Posterior cingulate gyrus (tissue), 11 donors: ENCODE data around the gene ARHGAP28.
"Not testable (repeated sequence)": the region's sequence is repeated elsewhere in the genome, so short reads cannot be mapped to it uniquely, and the experiment has no call there.

Source experiments
- DNase-seq, 10 donors: peaks; one replicate each; pipeline versions ENCODE4 v3.0.0 to v3.0.0-alpha.2; 2020 to 2021; ENCODE audit warnings: mixed read lengths in 3 of 10
- intact Hi-C: fragments of 100-400 bp; cut with DNase I; formaldehyde crosslinking; loops from one replicate; pipeline ENCODE4 v1.15.1; 2023

ARHGAP28 gene

DNA sequence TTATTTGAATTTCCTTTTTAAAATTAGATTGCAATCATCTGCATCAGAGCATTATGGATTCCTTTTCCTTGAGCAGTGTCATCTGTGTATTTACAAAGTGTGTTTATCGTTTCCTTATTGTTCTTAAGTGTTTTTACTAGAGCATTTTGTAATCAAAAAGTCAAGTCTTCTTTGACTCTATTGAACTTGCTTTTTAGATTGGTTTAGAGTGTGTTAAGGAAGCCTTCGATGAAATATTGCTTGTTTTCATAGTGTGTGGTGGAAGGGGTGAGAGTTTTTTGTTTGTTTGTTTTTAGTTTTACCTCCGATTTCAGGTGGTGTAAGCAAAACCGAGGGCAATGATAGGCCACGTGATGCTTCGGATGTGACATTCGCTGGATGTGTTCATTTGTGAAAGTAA is 45.7 kb downstream of the ARHGAP28 start:
- intact Hi-C loops: no loop called here
- DNase-seq: no peak

DNA sequence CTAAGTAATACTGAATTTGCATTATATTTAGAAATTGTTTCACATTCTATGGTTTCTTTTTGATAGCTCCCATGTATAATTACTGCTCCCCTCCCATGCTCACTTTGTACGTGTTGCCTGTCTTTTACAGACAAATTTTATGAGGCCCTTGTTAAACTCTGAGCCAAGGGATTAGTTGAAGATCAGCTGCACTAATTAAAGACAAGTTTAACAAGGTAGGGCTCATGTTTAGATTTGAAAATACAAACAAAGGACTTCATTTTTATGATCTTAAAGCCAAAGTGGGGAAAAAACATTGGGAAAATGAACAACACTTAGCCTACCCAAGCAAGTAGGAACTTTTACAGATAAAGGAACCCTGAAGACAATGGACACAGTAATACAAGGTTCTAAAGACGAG is 46.2 kb downstream of the ARHGAP28 start:
- no peak for DNase-seq

DNA sequence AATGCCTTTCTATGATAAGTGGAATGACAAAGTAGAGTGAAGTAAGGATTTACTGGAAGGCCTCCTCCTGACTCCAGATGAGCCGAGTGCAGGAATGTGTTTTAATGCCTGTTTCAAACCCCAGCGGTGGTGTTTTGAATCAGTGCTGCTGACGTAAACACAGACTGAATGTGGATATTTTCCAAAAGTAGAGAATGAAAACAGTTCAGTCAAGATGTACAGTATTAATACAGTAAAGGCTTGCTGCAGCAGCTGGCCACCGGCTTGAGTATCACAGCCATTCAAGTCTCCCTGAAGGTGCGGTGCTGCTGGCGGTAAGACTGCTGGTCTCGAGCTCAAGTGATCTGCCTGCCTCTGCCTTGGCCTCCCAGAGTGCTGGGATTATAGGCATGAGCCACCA is 46.7 kb downstream of the ARHGAP28 start:
- intact Hi-C loops: no loop called here
- DNase-seq: no peak

More for the DNA sequence above, 46.2 kb downstream of the ARHGAP28 start:
- intact Hi-C loops: no loop called here

GRCh38 chr18:6777509-6777908 is 48.0 kb downstream of the ARHGAP28 start:
- DNase-seq: no peak

DNA sequence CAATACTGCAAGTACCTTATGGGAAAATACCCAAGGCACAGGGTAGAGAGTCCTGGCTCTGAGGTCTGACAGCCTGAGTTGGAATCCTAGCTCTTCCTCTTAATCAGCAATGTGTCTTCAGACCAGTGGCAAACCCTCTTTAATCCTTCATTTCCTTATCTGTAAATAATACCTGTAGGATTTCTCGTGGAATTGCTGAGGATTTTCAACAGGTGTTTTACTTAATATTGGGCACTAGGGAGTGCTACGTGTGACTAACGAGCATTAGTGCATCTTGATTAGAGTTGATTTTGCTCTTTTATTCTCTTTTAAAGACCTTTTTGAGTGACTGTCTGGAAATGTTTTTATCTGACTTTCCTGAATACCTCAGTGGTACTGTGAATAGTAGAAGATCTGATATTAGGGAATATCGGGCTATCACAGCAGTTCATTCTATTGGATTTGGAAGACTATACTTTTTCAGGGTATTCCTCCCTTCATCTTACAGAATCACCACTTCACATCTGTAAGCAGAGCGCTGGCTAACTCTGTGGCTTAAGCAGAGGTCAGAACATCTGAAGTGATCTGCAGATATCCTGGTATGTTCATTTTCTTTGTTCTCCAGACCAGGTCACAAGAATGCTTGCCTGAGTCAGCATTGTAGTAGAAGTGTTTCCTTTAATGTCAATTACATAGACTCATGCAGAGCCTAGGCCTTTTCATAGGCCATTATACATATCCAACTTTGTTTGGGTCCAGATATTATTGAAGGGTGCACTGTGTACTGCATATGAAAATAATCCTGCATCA is 49.1 kb downstream of the ARHGAP28 start:
- no peak for DNase-seq
- intact Hi-C loops: no loop called here

More at GRCh38 chr18:6777509-6777908, 48.0 kb downstream of the ARHGAP28 start:
- intact Hi-C loops: no loop called here

- intact Hi-C loops: no loop called here
- peak in 1 of 10 donors; percentile 59 for DNase-seq
These were observed 51.7 kb downstream of the ARHGAP28 start for GRCh38 chr18:6781142-6781714.

DNA sequence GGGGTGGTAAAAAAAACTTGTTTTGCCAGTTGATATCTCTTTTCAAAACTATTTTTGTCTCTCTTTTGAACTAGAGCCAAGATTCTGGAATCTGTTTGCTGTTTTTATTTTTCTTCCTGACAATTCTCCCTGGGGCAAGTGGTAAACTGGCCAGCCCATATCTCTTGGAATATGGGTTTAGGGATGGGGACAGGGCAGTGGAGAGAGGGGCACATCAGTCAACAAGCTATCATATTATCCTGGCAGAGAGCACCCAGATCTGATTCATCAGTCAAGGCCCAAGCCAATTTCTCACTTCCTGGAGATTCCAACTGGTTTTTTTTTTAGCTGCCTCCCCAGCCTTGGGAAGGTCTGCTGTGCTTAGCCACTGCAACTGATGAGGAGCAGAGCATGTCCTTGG is 52.3 kb downstream of the ARHGAP28 start:
- intact Hi-C loops: no loop called here
- no peak for DNase-seq

- no peak for DNase-seq
- intact Hi-C loops: no loop called here
These were observed 53.3 kb downstream of the ARHGAP28 start for GRCh38 chr18:6782861-6783260.

DNA sequence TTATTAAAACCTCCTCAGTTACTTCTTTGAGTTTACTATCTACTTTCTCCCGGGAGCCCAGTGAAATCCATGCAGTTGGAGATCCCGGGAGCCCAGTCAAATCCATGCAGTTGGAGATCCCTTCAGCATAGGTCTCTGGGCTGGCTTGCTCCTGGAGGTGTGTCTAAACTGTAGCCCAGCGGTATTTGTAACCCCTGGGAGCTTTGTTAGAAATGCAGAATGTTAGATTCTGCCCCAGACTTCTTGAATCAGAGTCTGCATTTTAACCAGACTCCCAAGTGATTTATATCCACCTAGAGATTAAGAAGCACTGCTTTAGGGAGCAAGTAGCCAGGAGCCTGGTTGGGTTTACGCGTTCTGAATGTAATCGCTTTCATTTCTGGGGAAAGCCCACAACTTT is 54.5 kb downstream of the ARHGAP28 start:
- intact Hi-C loops: no loop called here

GRCh38 chr18:6785001-6785400 is 55.5 kb downstream of the ARHGAP28 start:
- DNase-seq: no peak
- intact Hi-C loops: no loop called here

More for the DNA sequence above, 54.5 kb downstream of the ARHGAP28 start:
- DNase-seq: no peak

DNA sequence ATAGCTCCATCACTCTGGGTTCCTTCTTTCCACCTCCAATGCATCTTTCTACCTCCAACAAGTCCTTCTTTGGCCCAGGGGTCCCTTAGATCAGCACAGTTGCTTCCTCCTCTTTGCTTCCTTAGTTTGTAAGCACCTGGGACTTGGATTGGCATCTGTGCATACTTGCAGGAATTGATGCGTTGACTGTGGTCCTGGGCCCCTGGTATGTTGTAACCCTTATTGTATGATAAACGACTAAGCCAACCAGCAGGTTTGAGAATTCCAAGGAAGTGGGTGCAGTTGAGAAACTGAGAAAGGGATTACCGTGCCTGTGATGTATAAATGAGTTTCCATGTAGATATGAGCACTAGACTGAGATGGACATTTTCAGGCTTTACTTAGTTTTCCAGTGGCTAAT is 55.9 kb downstream of the ARHGAP28 start:
- intact Hi-C loops: no loop called here
- no peak for DNase-seq

DNA sequence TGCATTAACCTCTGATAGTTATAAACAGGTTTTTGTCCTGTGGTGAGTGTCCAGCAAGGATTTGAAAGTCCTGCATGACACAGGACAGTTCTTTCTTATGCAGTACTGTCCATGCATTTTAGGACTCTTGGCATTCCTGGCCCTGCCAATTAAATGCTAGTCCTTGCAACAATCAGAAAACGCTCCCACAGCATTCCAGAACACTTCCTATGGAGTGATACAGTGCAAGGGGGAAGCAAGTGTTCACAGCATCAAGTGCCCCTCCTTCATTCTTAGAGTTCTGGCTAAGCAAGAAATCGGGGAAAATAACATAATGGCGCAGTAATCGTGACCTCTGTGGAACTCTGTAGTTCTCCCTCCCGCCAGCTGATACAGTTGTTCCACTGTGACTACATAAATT is 62.9 kb downstream of the ARHGAP28 start:
- intact Hi-C loops: no loop called here
- no peak for DNase-seq

DNA sequence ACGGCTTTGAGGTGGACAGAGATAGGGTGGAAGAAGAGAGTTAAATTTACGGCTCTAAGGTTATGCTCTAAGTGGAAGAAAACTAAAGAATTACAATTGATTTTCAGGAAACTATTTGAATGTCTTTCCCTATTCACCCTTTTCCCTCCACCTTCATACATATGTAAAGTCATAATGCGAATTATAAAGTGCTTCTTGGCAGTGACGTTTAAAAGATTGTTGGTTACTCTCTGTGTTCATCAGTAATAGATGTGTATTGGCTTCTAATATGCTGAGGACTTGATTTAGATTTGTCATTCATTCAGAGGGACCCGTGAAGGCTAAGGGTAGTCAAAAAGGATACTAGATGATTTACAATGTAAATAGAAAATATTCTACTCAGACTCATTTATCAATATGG is 63.9 kb downstream of the ARHGAP28 start:
- intact Hi-C loops: no loop called here
- DNase-seq: no peak

DNA sequence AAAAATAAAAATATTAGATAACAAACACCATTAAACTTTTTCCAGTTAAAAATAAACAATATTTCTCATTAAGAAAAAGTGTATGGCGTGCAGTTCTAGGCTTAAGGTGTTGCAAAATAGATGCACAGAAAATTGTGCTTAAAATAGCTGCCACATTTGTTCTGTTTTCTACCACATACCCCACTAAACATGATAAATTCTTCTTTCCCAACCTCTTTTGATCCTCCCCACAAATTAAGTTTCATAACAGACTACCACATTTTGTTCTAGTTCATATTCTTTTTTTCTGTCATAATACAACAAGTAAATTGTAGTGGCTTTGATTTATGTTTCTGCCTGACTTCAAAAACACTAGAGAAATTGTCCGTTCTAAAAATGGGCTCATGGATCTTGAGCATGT is 64.5 kb downstream of the ARHGAP28 start:
- no peak for DNase-seq
- intact Hi-C loops: no loop called here

DNA sequence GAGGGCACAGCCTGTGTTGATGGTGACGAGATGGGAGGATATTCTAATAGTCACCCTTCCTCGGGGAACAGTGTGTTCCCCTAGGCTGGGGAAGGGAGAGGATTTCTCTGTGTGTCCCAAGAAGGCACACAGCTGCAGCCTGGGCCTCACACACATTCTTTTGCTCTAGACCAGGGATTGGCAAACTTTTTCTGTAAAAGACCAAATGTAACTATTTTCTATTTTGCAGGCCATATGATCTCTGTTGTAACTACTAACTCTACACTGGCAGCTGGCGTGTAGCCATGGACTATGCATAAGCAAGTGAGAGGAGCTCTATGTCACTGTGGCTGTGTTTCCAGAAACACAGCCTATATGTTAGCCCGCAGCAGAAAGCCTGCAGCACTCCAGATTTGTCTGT is 65.8 kb downstream of the ARHGAP28 start:
- DNase-seq: peak in 3 of 10 donors; percentile 15 to 75 (median 52)
- intact Hi-C loops: no loop called here

- DNase-seq: no peak
- intact Hi-C loops: no loop called here
These were observed 67.0 kb downstream of the ARHGAP28 start for GRCh38 chr18:6796511-6796910.

DNA sequence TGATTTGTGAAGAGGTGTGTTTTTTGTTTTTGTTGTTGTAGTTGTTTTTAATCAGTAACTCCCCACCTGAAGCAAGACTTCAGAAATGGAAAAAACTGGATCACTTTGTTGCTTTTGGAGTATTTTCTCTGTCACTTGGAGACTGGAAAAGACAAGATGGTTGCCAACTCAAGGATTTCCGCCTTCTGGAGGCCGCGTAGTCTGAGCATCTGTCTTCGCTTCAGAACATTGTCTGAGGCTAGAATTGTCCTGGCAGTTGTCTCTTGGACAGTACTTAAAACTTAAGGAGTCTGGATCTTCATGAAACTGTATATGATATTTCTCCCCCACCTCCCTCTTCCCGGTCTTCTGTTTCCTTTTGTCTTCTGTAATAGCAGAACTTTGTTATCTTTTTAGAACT is 67.7 kb downstream of the ARHGAP28 start:
- intact Hi-C loops: no loop called here
- no peak for DNase-seq

GRCh38 chr18:6798896-6799295 is 69.4 kb downstream of the ARHGAP28 start:
- no peak for DNase-seq
- intact Hi-C loops: no loop called here

- intact Hi-C loops, DNase-seq: not testable (repeated sequence)
These were observed 70.8 kb downstream of the ARHGAP28 start for GRCh38 chr18:6800309-6800708.

DNA sequence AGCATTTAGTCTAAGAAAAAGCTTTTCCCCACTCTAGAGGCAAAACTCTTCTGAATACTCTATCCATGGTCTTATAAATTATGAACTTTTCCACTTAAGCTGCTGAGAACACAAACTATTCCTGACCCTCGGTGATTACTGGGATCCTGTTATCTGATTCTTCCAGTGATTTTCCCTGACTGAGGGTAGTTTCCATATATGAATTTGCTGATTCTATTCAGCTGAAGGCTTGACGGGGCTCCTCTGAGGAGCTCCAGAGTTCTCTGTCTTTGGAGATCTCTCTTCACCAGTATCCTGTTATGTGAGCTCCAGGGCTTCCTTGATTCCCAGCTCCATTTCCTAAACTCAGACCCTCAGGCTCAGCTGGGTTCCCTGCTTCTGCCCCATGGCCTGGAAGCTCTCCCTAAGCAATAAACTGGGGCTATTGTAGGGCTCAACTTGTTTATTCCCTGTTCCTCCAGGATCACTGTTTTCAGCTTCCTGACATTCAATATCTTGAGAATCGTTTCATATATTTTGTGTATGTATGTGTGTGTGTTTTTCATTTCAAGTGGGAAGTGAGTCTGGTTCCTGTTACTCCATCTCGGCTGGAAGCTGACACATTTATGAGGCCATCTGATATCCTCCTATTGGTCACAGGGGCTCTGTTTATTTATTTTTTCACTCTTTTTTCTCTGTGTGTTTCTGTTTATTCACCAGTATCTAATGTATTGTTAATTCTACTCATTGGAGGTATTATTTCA is 78.2 kb downstream of the ARHGAP28 start:
- intact Hi-C loops: no loop called here
- DNase-seq: no peak

GRCh38 chr18:6810191-6810590 is 80.7 kb downstream of the ARHGAP28 start:
- intact Hi-C loops: no loop called here
- DNase-seq: no peak

DNA sequence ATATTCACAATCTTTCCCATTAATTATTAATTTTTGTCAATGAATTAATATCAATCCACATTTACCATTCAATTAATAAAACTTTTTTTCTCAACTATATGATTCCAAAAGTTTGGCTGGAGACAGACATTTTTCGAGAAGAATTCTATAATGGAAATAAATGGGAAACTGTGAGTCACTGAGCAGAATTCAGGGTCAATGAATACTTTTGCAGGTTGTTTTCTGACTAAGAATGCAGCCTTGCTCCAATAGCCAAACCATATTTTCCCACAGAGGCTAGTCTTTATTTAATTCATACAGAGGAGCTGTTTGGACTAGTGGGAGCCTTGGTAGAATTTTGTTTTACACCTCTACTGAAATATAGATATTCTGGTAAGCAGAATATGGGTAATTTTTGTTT is 82.3 kb downstream of the ARHGAP28 start:
- intact Hi-C loops: no loop called here
- DNase-seq: no peak
